NCI-H1694 treated with DMSO at 0.1 percent for 48 hours (cell line): Measurements from ENCODE around the gene ANTXR1.

Experiments
- DNase-seq: peaks from one replicate; lab custom pipeline; 2025; lab: John Stamatoyannopoulos, UW

The ANTXR1 gene

DNA sequence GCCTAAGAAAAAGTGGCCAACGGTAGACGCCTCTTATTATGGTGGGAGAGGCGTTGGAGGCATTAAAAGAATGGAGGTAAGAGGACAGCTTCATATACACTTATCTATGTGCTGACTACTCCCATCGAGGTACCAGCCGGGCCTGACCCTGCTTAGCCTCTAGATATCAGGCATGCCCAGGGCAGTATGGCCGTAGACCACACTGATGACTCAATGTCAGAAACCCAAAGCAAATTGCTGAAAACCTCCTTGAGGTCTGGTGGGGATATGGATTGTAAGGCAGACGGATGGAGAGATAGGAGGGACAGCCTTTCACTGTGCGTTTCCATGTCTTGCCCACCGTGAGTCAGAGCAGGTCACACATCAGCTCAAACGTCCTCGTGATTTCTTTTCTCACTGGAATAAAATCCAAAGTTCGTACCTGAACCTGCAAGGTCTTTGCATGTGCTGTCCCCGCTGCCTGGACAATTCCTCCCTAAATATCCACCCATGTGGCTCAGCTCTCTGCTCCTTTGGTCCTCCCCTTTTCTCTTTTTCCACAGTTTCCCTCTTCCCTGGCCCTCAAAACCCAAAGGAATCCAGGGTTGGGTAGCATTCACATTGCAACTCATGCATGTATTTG lies 168.9 kb downstream of the ANTXR1 start:
- no peak for DNase-seq

DNA sequence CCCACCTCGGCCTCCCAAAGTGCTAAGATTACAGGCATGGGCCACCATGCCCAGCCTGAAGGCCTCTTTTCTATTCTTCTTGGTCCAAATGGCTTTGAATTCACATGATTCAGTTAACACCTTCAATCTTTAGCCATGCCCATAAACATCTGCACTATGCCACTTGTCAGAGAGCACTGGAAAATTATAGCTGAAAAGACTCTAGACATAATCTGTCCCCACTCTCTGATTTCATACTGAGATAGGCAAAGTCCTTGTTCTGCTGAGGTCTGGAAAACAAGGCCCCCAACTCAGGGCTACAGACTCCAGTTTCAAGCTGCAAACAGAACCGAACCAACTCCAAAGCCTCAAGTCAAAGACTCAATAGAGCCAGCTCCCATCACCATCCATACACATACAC lies 170.7 kb downstream of the ANTXR1 start:
- no peak for DNase-seq

DNA sequence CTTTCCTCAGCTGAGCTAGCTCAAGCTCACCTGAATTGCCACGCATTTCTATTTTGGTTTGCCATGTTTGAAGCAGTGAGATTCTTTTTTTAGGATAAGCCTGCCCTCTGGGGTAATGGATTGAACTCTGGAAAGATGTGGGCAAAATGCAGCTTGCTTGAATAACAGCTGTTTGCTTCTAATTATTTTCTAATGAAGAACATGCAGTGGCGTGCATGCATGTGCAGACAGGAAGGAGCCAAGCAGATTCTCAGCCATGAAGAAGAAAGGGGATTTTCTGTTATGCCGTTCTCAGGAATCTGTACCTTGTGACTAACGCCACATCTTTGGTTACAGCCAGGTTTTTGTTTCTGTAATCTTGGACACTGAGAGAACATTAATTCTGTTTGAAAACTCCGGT lies 171.2 kb downstream of the ANTXR1 start:
- DNase-seq: peak; percentile 77

DNA sequence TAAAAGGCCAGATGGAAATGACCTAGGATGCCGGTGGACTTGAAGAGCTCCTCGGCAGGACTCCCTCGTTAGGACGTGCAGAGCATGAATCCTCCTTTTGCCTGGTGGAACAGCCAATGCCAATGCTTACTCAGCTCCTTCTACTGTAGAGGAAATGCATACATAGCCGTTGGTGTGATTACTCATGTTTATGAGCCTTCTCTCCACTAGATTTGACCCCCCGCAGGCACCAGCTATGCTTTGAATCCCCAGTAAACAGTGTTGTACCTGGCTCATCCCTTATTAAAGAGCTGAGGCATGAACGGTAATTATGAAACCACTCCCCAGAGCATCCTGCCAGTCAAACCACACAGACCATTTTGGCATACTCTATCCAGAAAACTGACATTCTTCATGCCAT lies 172.8 kb downstream of the ANTXR1 start:
- DNase-seq: no peak

DNA sequence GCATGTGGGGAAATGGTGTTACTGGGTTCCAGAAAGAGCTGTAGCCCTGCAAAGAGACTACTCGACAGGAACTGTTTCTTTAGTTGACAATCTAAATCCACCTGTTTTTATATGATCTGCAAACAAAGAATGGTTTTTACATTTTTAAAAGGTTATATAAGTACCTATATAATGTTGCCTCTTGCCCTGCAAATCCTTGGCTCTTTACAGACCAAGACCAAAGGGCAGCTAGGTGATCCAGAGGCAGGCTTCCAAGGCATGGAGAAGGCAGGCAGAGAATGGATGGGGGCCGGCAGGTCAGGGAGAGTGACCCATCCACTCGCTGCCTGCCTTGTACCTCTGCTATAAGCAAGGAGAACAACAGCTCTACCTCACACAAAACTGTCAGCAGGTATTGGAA lies 173.6 kb downstream of the ANTXR1 start:
- DNase-seq: no peak

DNA sequence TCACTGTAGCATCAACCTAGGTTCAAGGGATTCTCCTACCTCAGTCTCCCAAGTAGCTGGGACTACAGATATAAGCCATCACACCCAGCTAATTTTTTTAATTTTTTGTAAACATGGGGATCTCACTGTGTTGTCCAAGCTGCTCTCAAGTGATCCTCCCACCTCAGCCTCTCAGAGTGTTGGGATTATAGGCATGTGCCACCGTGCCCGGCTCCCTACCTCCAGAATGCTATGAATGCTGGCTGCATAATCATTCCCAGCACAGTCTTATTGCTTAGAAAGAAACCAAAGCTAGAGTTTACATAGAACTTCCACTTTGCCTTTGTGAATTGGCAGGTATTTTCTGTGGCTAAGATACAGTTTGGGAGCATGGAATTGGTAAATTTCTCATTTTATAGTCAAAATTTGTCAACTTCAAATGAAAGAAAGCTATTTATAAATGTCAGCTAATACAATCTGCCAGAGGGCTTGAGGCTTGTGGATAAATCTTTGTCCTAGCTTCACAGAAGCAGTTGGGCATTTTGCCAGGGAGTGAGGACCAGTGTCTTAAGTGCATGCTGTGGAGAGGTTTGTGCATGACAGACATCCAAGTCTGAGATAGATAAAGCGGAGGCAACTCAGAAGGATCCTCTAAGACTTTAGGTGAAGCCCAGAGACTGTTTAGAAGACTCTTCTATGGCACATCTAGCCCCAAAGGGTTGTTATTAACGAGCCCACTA lies 175.4 kb downstream of the ANTXR1 start:
- no peak for DNase-seq

DNA sequence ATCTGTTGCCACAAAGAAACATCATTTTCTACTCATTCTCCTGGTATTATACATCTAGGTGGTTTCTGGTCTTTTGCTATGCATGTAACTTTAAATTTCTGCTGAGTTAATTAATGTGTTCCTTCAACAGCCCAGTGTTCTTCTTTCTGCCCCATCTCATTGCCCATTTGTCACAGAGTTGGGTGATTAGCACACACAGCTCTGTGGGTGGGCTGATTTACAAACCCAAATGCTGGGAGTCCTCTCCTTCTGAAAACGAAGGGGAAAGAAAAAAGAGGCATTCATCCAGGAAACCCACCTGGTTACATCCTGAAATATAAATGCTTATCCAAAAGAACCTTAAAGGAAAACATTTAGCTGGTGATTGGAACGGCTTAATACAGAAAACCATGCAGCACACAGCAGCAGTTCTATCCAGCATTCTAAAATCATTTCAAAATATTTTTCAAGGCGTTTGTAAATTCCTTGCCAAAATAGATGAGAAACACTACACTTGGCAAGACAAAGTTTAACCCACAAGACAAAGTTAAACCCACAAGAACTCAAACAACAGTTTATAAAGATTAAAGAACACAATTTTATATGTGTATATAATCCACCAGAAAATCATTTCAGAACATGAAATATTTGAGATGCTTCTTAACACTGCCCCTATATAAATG lies 177.9 kb downstream of the ANTXR1 start:
- DNase-seq: no peak

DNA sequence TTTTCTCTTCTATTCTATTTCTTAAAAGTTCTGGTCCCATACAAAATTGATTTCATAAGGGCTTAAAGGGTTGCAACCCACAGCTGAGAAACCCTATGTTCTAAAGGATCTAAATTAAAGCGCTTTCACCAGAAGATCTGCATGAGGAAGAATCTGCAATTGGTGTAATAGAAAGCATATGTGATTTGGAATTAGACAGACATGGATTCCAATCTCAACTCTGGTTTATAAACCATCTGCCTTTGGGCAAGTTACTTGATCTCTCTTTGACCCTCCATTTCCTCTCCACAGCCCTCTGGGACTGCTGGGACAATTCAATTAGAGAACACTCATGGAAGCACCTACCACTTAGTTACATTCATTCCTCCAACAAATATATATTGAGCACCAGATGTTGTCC lies 178.7 kb downstream of the ANTXR1 start:
- DNase-seq: no peak

DNA sequence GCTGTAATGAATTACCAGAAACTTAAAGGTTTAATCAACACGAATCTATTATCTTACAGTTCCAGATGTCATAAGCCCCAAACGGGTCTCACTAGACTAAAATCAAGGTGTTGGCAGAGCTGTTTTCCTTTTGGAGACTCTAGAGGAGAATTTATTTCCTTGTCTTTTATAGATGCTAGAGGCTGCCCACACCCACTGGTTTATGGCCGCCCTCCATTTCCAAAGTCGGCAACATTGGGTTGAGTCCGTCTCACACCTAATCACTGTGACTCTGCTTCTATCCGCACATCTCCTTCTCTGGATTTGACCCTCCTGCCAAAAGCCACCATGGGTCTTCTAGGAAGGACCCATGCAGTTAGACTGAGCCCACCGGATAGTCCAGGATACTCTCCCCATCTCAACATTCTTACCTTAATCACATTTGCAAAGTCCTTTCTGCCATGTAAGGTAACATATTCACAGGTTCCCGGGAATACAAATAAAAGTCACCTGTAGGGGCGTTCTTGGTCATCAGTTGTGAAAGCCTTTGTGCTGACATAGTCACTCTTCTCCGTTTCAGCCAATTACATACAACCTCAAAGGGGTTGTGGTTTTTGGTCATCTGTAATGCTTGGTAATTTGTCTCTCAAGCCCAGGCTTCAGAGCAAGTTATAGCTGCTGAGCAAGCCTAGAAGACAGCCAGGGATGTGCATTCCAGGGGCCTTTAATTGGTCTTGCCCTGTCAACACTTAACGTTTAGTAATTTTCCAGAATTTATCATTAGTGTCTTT lies 179.4 kb downstream of the ANTXR1 start:
- no peak for DNase-seq

DNA sequence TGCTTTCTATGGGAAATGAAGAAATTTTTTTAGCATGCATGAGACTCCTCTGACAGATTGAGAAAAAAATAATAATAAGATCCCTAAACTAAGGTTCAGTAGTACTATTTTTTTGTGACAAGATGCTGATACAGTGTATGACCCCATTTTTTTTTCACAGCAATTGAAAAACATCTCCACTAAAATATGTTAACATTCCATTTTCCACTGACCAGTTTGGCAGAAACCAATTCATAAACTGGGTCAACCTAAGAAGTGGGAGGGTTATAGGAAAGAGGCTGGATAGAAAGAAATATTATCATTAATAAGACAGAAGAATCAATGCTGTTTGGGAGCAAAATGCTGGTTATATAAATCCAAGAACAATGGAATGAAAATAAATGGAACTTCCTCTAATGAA lies 182.7 kb downstream of the ANTXR1 start:
- no peak for DNase-seq

DNA sequence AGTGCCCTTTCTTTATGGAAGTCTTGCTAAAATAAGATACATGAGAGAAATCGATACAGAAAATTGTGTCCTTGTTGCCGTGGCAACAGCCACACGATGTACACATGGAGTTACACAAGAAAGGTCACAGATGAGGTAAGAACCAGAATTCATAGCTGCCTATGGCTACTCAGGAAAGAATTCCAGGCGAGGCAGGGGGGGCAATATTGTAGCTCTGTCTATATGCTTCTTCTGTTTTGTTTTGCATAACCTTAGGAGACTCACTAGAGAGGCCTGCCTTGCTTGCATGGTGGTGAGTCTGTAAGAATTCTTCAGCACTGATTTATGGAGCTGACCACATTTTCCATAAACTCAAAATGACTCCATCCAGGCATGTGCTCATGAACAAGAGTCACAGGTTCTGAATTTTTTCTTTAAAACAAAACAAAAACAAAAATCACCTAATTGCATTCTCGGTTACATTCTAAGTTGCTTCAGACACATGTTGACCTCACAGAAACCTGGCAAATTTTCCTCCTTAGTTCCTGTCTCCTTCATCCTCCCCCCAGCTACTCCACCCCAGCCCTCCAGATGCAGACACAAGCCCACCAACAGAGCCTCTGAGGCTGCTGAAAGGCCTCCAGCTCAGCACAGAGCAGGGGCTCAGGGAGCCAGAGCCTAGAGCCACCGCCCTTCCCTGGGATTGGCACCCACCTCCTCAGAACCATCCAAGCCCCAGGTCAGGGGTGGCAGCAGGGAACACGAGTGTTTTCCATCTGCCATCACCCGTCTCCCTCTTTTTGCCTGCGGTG lies 183.5 kb downstream of the ANTXR1 start:
- no peak for DNase-seq

DNA sequence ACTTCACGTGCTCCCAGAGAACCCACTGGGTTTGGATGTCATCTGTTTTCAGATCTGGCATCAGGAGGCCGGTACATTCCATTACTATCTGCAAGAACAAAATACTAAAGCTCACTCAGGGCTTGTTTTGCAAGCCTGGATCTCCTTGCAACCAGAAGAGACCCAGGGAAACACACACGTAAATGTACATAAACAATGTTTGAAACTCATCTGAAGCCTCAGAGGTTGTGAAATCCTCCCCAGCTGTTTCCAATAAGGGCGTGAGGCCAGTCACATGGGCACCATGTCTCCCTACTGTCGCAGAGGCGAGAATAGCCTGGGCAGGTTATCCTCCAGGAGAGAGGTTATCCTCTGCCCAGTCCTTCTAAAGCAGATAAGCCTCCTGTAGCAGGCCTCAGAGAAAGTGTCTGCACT lies 187.1 kb downstream of the ANTXR1 start:
- no peak for DNase-seq

DNA sequence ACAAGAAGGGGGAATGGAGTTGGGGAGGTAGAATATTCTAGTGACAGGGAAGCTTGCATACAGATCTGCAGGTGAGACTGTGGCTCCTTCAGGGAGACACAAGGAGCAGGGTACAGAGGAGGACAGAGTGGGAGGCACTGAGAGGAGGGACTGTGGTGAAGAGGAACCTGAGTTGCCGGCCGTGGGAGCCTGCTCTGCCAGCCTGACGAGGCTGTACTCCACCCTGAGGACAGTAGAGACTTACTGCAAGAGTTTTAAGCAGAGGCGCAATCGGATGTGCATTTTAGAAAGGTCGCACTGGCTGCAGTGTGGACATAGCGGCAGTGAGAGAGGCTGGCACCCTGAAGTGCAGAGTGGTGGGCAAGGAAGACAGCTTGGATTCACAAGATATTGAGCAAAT lies 188.3 kb downstream of the ANTXR1 start:
- DNase-seq: no peak

DNA sequence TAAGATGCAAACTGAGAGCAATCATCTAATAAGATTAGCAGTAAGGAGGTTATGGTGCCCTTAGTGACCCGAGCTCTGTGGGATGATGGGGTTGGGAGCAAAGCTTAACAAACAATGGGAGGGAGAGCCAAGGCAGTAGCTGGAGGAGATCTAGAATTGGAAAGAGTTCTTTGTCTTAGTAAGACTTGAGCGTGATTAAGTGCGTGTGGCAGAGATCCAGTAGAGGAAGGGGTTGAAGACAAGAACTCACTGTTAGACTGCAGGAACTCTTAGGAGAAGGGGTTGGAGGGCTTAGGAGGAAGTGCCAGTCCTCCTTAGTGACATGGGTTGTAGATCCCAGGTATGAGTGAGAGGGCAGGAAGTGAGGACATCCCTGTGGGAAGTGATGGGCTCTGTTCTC lies 189.3 kb downstream of the ANTXR1 start:
- DNase-seq: no peak

DNA sequence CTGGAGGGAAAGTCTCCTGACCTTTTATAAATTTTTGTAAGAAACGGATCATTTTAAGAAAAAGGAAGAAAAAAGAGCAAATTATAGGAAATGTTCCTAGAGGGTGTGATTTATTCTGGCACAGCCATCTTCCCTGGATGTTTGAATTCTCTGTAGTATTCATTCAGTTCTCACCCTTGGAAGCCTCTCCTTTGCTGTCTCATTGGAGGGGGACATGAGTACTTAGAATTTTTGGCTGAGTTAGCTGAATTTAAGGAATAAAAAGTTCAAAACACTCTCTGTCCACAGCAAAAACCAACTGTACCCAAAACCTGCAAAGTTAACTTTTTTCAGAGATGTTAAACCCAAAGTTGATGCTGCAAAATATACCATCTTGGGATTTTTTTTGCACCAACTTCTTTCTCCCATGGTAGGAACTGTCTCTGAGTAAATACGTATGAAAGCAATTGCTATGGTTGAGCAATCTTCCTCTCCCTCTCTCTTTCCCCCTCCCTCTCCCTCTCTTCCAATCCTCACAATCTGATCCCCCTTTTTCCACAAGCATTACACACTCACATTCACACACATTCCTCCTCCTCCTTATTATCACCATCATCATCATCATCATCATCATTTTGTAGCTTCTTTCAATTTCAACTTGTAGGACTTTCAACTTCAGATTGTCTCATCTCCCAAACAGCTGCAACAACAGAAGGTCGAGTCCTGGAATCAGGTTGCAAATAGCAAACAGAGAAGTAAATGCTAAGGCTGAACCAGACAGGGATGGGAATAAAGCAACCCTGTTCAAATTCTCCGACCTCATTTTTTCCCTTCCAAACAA lies 190.4 kb downstream of the ANTXR1 start:
- peak; percentile 14 for DNase-seq

DNA sequence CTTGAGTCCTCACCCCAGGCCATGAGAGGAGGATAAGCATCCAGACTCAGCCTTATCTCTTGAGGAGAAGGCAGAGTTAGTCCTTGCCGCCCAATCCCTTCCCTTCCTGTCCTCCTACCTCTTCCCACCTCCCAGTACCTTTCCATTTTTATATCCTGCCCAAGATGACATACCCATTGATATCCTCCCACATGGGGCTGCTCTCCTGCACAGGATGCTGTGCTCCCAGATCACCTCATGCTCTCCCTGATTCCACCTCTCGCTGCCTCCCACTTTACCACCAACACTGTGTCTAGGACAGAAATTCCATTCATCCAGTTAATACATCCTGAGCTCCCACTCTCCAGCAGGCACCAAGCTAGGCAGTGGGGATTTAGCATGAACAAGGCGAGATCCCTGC lies 191.7 kb downstream of the ANTXR1 start:
- DNase-seq: no peak

DNA sequence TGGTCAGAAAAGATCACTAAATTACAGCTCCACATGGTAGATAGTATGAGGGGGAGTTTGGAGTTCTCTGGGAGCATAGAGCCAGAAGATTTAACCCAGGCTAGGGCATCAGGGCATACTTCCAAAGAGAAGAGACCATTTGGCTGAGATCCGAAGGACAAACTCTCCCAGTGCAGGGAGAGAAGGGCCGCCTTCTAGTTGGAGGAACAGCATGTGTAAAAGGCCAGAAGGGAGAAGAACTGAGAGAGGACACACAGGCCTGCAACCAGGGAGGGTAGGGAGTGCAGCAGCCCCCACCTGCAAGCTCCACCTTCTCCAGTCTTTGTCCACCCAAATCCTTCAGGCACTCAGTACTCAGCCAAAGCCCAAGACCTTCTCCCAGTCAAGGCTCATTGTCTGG lies 192.1 kb downstream of the ANTXR1 start:
- DNase-seq: no peak

DNA sequence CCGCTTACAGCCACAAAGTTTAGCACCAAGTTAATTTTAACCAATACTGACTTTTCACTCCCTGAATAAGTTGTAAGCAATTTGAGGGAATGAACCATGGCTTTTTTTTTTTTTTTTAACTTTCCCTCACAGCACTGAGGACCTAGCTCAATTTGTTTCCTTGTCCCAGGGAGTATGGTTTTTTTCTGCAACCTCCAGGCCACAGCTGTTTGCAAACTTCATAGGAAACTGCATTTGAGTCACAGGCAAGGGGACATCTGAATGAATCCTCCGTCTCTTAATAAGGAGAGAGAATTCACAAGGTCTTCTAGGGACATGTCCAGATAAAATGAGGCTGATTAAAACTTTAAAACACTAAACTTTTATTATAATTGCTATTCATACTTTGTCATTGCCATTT lies 192.5 kb downstream of the ANTXR1 start:
- no peak for DNase-seq

DNA sequence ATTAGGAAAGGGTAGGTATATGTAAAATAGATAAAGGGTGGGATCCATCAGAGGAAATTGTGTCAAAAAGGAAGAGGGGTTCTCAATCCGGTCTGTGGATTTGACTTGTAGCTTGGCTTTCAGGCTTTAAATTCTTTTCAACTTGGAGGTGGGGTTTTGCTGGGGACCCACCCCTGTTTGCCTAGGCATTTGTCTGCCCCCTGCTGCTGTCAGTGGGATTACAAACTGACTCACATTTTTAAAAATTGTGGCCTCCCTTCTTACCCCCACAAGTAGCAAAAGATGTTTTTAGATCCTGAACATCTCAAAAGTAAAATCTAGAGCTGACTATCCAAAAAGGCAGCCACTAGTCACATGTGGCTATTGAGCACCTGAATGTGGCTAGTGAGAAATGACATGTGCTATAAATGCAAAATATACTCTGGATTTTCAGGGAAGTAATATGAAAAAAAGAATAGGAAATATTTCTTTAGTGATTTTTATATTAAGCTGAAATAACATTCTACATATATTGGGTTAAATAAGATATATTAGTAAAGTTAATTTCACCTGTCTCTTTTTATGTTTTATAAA lies 195.1 kb downstream of the ANTXR1 start:
- no peak for DNase-seq

DNA sequence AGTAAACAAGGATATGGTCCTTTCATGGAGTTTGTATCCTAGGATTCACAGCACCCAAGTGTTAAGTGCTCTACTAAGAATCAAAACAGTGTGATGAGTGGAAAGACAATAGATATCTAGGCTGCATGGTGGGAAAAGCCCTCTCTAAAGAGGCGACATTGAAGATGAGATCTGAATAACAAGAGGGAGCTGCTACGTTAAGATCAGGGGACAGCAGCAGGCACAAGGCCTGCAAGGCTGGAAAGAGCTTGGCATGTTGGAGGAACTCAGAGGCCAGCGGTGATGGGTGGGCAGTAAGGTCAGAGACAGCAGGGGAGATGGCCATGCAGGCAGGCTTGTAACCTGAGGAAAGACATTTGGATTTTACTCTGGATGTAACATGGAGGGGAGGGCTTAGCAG lies 196.5 kb downstream of the ANTXR1 start:
- no peak for DNase-seq

DNA sequence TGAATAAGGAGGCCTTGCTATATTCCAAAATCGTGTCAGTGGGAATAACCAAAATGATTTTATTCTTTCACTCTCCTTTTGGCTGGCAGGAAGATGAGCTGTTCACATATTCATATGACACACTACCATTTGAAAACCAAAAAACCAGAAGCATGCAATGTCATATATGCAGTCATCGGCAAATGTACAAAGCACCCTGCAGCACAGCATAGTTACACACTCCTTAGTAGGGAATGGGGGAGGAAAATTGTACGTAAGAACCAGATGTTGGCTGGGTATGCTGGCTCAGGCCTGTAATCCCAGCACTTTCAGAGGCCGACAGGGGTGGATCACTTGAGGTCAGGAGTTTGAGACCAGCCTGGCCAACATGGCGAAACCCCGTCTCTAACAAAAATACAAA lies 197.4 kb downstream of the ANTXR1 start:
- DNase-seq: no peak
